HG03558 (cell line): ENCODE measurements around the gene HOTAIR.

Source experiments
- ATAC-seq: cut with Tn5 transposase; IDR thresholded peaks from one replicate; pipeline ENCODE4 v1.9.1; 2021; ENCODE audit warnings: moderate number of reproducible peaks; ENCODE audit not compliant: unreplicated experiment; ENCODE audit errors: extremely low read depth

Gene HOTAIR

DNA sequence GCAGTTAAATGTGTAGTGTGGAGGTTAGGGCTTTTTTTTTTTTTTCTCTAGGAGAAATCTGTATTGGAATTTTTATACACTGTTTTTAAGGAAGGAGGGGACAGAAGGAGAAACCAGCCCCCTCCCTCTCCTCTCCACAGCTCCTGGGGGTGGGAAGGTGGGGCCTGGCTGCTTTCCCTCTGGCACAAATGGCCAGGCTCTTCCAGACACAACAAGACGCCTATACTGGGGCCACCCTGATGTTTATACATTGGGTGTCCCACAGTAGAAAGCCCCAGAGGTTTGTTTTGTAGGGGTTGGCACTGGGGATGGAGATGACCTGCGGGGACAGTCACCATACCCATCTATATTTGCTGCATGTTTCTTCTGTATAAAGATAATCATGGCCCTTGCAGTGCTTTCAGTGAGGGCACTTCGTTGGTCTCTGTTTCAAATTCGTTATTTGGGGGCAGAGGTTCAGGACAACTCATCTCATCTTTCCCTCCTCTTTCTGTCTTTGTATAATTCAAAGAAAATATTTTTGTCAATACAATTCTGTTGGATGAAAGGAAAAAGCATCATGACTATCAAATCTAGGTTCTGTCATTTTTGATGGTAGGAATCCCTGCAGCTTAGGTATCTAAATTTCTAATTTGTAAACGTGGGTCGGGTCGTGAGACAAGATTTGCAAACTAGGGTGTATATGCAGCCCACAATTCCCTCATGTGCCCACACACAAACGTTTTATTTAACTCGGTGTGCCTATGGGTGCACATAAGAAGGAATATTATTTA, 2.3 kb upstream of the HOTAIR start:
- no peak for ATAC-seq

DNA sequence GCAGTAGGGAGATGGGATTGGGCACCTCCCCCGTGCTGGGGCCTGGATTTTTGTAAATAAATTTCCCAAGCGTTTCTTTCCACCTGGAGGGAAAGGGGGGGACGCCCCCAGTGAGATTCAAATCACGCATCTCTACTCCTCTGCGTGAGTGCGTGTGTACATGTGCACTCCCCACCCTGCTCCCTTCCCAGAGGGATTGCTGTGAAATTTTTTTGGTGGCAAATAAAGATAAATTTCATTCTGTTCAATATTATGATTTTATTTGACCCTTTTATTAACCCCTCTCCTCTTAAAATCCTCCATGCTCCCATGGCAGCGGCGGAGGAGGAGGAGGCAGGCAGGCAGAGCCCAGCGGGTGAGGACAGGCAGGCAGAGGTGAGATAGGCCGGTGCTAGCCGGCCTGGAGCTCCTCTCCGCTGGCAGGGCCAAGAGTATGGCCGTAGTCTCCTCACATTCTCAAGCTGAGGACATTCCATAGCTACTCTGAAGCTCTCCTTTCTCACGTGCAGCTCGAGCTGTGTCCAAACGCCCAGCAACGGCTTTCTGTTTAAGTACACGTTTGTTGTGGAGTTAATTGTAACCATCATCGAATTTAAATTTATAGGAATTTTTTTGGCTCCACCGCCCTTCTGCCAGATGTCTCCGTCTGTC, 1.5 kb upstream of the HOTAIR start:
- ATAC-seq, result no peak

DNA sequence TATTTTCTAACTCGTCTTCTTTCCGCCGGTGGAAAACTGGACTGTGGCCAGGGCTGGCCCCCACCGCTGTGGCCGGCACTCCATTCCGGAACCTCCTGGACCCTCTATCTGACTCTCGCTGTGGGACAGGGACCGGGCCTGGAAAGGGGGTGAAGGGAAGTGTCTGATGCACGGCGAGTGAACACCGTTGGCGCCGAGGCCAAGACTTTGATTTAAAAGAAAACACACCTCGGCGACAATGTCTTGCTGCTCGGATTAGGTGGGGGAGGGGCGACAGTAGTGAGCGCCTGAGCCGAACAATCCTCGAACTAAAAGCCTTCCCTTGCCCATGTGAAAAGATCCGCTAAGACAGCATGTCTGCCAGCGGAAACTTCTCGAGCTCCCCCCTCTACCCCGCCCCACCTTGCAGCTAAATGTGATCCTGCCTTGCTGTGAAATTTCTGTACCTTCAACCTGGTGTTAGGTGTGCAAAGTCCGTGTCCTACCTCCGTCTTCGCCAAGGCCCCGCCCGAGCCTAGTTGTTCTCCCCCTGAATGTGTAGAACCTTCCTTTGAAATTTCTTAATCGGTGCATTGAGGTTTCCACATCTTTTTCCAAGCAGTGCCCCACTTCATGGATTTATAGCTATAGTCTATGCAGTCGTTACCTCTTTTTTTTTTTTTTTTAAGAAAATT, 862 bp upstream of the HOTAIR start:
- no peak for ATAC-seq

DNA sequence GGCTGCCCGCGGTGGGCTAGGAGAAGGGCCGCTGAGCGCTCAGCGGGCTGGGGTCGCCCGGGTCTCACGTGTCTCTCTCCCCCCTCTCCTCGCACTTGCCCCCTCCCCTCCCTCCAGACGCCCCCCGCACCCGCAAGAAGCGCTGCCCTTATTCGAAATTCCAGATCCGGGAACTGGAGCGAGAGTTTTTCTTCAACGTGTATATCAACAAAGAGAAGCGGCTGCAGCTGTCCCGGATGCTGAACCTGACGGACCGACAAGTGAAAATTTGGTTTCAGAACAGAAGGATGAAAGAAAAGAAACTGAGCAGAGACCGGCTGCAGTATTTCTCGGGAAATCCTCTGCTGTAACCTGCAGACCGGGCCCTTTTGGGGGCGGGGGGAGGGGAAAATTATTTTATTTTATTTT, 314 bp upstream of the HOTAIR start:
- no peak for ATAC-seq

DNA sequence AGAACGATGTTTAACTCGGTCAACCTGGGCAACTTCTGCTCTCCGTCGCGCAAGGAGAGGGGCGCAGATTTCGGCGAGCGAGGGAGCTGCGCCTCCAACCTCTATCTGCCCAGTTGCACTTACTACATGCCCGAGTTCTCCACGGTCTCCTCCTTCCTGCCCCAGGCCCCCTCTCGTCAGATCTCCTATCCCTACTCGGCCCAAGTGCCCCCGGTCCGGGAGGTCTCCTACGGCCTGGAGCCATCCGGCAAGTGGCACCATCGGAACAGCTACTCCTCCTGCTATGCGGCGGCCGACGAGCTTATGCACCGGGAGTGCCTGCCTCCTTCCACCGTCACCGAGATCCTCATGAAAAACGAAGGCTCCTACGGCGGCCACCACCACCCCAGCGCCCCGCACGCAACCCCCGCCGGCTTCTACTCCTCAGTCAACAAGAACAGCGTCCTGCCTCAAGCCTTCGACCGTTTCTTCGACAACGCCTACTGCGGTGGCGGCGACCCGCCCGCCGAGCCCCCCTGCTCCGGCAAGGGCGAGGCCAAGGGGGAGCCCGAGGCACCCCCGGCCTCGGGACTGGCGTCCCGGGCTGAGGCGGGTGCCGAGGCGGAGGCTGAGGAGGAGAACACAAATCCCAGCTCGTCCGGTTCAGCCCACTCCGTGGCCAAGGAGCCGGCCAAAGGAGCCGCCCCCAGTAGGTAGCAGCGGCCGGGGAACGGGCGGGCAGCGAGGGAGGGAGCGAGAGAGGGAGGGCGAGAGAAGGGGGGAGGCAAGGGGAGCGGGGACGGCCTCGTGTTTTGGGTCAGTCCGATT, 1.3 kb downstream of the HOTAIR start:
- no peak for ATAC-seq

DNA sequence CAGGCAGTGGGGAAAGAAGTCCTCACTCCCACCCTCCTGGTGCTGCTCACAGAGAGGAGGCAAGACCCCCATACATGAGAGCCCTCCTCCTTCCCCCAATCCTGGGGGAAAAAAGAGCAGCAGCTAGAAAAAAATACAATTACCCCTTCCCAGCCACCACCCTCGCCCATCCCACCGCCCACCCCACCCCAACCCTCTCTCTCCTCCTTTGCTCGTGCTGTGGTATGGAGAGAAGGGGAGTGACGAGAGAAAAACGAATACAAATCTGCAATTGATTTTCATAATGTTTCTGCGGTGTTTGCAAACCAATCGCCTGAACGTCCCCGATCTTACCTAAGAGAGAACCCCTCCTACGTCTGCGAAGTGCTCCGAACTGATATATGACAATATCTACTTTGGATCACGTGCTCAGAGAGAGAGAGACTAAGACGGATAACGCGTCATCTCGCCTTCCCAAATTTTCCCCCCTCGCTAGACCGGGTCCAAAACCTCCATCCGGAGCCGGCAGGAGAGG, 2.0 kb downstream of the HOTAIR start, which contains the start of gene HOXC11:
Gene HOXC11, plus strand, starts transcription at position 405 of the 514 bp plus-strand sequence. CDS start 116 bp downstream, outside the sequence.
- no peak for ATAC-seq

DNA sequence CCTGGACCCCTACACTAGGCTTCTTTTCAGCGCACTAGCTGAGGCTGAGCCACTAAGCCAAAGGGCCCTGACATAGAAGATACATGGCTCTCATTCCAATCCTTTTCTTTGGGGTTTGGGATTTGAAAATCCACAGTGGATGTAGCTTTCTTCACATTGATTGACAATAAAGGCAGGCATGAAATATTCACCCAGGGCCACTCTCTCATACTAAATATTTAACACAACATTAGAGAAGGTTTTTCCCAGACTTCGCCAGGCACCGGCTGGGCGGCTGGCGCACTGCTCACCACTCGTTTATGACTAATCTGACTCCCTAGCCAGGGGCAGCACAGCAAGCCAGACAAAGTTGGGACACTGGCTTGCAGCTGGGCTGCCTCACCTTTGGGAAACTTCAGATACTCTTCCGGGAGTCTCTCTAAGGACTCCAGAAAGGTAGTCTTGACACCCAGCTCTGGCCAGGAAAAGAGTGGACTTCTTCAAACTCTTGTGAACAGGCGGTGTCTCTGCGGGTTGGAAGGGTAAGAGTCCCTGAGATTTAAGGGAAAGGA, 2.5 kb downstream of the HOTAIR start:
- no peak for ATAC-seq

DNA sequence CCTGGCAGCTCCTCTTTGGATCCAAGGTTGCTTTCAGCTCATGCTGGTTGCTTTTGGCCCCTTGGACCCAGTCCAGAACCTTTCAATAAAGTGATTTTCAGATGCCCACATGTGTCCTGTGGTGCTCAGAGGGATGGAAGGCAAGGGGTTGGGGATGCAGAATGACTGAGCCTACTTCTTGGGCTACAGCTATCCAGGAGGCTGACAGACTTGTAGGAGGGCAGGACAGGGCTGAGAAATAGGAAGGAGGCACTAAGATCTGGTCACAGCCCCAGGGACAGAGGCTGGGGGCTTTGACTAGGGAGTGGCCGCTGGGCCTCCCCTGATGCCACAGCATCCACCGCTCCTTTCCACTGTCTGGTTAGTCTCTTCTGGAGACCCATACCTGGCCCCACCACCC, 3.1 kb downstream of the HOTAIR start:
- ATAC-seq, result no peak

DNA sequence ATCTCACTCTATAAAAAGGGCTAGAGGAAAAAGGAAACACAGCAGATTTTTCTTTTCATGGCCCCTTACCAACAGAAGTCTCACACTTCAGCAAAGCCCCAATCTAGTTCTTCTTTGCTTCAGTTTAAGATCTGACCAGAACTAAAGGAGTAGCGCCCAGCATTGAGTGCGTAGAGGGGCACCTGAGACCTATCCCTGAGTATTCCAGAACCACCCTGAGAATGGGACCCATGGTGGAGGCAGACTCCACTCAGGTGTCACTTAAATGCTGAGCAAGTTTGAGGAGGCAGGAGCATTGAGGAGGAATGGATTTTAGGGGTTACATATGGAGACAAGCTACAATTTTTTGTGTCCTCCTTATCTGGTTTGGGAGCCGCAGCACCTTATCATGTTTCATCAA, 3.6 kb downstream of the HOTAIR start:
- no peak for ATAC-seq

DNA sequence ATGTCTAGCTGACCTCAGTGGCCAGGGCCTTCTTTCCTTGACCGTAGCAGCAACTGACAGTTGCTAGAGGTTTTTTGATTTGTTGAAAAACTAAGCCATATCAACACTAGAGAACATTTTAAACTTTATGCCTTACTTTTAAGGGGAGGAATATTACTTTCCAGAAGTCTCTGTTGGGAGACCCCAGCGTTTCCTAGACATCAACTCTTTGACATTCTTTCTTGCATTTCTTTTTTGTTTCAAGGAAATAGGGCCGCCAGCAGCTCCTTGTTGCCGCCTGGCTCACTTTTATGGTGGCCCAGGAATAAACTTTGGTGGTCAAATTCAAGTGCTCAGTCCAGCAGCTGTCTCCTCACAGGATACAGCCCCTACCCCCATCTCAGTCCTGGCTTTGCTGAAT, 4.3 kb downstream of the HOTAIR start:
- no peak for ATAC-seq

DNA sequence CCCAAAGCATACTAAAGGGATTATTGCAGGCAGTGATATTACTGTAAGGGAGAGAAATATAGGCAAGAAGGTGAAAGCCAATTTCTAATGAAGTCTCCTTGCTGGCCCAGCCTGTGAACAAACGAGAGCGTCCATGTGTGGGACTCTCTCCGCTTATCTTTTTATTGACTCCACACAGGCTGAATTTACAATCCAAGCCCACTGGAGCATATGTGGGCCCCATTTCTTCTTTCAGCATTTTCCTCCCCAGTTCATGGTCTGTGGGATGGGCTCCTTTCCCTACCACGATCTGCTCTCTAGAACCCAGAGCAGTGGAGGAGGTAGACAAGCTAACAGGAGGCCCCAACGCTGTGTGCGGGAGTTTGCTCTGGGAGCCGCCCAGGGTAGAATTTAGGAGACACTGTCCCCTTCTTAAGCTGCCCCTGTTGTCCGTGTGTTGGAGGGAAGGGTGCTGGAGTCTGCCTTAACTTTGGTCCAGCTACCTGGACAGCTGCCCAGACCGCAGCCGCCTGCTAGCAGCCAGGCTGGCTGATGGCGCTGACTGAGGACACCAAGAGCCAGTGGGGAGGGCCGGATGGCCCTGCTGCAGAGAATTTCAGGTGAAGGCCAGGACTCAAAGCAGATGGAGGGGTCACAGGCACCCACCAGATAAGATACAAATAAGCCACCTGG, 5.0 kb downstream of the HOTAIR start:
- ATAC-seq, result no peak

DNA sequence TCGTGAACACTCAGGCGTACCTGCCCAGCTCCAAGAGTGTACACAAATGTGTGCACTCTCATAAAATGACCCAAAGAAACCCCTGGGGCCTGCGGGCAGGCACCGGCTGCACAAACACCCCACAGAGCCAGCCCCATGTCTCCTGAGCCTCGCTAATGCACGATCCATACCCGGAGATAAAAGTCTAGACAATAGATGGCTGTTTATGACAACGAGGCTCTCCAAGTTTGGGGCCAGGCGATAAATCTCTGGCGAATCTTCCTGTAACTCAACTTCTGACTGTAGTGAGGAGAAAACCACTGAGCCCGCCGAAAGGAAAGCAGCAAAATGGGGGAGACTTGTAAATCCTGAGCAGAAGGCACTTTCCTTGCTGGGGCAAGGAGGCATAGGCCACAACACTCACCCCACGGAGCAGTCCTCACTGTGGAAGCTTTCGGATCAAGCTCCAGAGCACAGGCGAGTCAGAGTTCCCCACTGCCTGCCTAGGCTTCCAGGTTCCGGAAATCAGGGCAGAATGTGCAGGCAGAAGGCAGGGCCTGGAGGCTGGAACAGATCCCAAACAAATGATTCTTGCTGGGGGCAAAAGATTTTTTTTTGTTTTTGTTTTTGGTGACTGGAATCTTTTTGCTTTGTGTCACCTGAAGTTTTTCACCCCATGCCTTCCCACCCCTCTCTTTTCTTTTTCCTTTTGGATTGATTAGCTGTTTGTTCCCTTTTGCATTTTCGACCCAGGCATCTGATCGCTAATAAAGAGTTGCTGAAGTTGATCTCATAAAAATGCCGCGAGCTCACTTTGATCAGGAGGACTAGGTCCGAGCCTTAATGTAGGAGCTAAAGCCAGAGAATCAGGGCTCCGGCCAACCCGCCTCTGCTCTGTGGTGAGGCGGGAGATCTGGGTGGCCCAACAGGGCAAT, 6.3 kb downstream of the HOTAIR start:
- ATAC-seq, result no peak

DNA sequence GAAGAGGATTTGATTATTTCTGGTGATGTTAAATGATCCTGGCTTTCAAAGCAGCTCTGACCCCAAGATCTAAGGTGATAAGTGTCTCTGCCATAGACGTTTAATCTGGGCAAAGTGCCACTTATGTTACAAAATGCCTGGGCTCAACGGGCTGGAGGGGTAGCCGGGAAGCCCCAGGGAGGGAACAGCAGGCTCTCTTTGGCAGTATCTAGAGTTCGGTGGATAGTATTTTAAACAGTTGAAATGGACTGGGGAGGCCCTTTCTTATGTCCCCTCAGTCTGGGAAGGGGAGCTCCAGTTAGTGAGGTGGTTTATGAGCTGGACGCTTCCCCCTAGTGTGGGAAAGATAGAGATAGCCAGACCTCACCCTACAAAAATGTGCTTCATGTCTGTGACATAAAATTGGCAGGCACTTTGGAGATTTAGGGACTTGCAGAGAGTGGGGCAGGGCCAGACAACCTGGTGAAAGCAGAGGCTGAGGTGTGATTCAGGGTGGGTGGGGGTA, 7.3 kb downstream of the HOTAIR start:
- no peak for ATAC-seq

DNA sequence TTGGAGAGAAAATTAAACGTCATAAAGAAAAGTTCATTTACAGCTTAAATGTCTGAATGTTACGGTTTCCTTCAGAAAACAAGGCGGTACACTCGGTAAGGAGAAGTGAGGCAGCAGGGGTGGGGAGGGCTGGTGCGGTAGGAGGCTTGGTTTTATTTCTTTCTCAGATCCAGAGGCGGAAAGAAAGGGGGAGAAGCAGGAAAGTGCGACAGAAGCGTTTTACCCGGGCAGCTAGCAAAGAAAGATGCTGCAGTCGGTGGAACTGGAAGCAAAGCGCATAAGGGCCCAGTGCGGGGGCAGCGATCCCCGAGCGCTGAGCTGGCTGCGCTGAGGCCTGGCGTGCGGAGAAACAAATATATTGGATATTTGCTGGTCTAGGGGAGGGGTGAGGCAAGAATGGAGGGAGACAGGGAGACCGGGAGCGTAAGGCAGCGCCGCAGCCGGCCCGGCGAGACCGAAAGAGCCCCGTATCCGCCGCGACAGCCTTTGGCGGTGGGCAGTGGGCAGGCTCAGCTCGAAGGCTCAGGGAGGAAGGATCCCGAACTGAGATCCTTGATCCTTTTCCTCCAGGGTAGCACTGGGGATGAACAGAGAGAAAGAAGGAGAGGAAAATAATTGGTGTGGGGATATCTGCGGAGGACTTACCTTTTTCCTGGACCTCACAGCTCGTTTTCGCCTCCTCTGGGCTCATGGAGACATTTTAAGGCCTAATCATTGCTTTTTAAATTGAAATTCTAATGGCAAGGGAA, 8.2 kb downstream of the HOTAIR start:
- ATAC-seq, result no peak

DNA sequence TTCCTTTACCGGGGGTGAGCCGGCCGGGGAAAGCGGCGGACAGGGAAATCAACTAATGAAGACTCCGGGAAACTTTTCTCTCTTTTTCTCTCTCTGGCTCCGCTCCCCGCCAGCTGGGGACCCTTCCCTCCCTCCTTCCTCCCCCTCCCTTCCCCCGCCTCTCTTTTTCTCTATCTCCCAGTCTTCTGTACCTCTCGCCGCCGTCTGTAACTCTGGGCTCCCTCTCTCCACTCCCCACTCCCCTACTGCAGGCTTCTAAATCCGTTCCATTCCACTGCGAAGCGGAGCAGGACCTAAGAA, 8.7 kb downstream of the HOTAIR start:
- no peak for ATAC-seq

DNA sequence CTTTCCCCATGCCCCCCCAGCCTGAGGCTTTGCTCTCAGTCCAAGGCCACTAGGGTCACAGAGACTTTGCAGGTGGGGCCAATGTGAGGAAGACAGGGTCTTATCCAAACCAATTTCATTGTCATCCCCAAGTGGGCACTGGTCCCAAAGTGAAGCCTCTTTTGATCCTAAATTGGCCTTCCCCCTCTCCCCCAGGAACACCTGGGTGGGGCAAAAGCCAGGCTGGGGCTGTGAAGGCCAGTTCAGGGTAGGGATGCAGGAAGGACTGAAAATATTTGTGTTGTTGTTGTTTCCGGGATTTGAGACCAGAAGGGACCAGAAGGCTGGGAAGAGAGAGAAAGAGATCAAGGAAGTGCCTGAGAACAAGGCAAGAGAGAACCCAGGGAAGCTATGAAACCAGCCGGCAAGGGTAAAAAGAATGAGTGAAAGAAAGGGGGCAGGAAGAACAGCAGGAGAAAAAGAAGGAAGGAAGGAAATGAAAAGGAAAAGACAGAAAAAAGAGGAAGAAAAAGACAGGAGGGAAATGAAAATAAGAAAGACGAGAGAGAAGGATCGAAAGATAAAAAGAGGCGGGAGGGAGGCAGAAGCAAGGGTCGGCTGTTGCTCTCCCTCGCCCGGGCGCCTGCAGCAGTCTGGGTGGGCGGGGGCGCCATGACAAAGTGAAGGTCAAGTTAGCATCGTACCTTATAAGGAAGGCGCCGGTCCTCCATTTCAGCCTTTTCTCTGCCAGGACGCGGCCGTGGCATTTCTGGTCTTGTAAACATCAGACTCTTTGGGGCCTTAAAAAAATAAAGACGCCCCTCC, 9.3 kb downstream of the HOTAIR start:
- ATAC-seq, result no peak

DNA sequence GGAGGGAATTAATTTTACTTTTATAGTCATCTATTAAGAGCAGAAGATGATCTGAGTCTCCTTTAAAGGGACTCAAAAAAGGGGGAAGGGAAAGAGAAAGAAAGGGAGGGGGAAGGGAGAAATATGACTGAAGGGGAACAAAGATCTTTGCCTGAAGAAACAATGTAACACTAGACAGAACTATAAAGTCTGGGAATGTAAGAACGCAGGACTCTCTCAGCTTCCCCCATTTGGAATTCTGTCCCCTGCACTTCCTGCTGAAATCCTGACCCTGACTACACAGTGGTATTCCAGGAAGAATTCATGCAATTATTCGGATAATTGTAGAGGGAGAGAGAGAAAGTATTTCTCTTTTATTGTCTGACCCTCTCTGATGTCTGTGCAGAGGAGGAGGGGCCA, 10.4 kb downstream of the HOTAIR start:
- no peak for ATAC-seq
